ENCODE data around the gene HDAC7. TPM values are rescaled to one million over a fixed set of nuclear protein-coding genes. Genes with fewer than 3 reads are reported as not detected.

HDAC7 gene
- total RNA-seq, 2 experiments from 2014 or later: 218 to 232 TPM

DNA sequence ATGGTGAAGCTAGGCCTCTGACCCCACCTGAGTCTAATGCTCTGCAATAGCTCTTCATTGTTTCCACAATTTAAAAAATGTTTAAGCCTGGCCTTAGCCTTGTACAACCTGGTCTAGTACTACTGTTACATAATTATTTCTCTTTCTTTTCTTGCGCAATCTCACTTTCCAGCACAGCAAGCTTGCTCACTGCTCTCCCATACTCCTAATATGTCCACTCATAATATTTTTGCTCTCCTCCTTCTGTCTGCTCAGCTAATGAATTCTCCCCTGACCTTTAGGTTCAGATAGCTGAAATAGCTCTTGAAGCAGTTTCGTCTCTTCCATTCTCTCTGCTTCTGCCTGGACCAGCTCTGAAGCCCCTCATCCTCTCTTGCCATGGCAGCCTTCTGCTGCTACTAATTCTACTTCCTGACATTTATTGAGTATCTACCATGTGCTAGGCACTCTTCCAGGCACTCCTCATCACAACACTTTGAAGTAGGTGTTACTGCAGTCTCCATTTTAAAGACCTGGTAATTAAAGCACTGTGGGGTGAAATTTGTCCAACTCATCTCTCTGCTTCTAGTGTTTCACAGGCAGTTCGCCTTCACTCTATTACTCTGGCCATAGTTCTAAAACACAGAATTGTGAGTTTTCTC is 49.5 kb downstream of the HDAC7 start:
- Mint-ChIP-seq H3K9me3 (no peaks in the 10 kb centered on the region), H3K4me3 (no peak overlapping the region), H3K27me3 (peaks cover 17% of the 10 kb centered on the region), H3K4me1 (peaks cover 31% of the 10 kb centered on the region), H3K36me3 (ENCODE audit: low read depth) (no peaks in the 10 kb centered on the region), H3K27ac (no peak overlapping the region)
- no peak for DNase-seq
- CTCF ChIA-PET: interaction anchor here (1.1 to 7.2 kb wide), 6 partner anchors 9 to 52 kb away, joined by 3 to 124 read pairs (median 8); partner anchors contain the start of gene RAPGEF3
- POLR2A ChIA-PET: no interaction called here

DNA sequence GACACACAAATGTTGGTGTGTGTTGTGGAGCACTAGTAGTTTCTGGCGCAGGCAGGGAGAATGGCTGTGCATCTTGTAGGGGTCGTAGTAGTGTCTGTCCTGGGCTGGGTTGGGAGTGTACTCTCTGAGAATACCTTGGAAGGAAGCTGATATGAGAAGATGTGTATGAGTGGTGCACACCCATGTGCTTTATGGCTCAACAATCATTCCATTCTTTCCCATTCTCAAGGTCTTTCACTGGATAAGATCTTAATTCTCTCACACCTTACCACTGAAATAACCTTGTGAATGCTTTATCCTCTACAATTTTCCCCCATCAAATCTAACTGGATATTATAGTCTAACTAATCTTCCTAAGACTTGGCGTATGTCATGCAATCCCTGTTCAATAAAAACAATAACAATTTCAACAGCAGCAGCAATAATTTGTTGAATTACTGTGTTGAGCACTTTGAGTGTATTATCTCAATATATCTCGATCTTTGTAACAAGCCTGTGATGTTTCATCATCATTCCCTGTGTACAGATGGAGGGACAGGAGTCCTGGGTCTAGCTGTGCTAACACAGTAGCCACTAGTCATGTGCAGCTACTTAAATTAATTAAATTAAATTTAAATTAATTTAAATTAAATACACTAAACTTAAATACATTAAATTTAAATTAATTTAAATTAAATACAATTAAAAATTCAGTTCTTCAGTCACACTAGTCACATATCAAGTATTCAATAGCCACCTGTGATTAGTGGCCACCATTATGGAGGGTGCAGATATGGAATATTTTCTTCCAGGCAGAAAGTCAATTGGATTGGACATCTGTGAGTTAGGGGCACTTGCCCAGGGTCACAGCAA is 50.2 kb downstream of the HDAC7 start:
- Mint-ChIP-seq H3K36me3 (ENCODE audit: low read depth) (no peaks in the 10 kb centered on the region), H3K27ac (no peak overlapping the region), H3K9me3 (no peaks in the 10 kb centered on the region), H3K4me3 (no peak overlapping the region), H3K27me3 (peaks cover 17% of the 10 kb centered on the region), H3K4me1 (peaks cover 26% of the 10 kb centered on the region)
- ChIA-PET POLR2A (no interaction called here), CTCF (interaction anchor here (1.2 to 7.2 kb wide), 6 partner anchors 10 to 62 kb away, joined by 3 to 124 read pairs (median 22); partner anchors contain the start of gene RAPGEF3)
- no peak for DNase-seq

DNA sequence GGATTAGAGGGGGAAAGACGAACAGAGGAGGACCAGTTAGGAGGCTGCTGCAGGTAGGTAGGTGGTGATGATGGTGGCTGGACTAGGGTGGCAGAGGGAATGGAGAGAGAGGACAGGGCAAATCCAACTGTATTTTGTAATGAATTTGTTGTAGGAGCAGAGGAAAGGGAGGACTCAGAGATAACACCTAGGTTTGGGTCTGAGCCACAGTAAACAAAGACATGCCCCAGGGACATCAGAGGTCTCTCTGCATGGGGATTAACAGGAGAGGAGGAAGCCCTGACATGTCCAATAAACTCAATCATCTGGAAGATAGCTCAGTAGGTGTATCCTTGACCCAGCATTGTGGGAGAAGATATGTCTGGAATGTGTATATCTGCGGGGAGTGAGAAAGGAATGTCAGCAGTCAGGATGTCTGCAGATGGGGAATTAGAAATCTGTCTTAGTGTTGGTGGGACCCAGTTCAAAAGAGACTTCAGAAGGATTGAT is 51.3 kb downstream of the HDAC7 start:
- H3K4me1 Mint-ChIP-seq: peaks cover 18% of the 10 kb centered on the region
- H3K27ac Mint-ChIP-seq: no peak overlapping the region
- H3K4me3 Mint-ChIP-seq: no peak overlapping the region
- DNase-seq: no peak
- H3K36me3 Mint-ChIP-seq (ENCODE audit: low read depth): no peaks in the 10 kb centered on the region
- H3K9me3 Mint-ChIP-seq: no peaks in the 10 kb centered on the region
- POLR2A ChIA-PET: no interaction called here
- peaks cover 17% of the 10 kb centered on the region for H3K27me3 Mint-ChIP-seq
- CTCF ChIA-PET: interaction anchor here (0.7 to 7.2 kb wide), 14 partner anchors 10 to 101 kb away, joined by 3 to 124 read pairs (median 5); partner anchors contain the start of gene RAPGEF3

DNA sequence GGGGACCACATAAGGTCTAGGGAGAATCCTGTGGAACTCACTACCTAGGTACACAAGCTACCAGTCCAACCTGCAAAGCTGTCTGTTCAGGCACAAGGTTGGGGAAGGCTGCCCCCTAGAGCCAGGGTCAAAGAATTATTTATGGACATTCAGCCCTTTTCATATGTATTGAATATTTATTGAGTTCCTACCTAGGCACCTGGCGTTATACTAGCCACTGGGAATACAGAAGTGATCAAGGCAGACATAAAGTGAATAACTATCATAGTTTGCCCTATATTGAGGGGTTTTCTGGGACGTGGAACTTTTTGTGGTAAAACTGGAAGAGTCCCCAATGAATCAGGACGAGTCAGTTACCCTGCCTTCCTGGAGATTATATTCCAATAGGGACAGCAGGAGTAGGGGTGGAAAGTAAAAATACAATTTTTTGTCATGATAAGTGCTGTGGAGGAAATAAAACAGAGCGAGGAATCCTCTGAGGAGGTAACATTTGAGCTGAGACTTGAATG is 52.4 kb downstream of the HDAC7 start:
- H3K4me1 Mint-ChIP-seq: peaks cover 15% of the 10 kb centered on the region
- no peaks in the 10 kb centered on the region for H3K9me3 Mint-ChIP-seq
- ChIA-PET CTCF (interaction anchor here (0.6 to 7.2 kb wide), 31 partner anchors 9 to 942 kb away, joined by 3 to 124 read pairs (median 4); partner anchors contain the start of genes ENDOU and RAPGEF3), POLR2A (no interaction called here)
- no peaks in the 10 kb centered on the region for H3K36me3 Mint-ChIP-seq (ENCODE audit: low read depth)
- H3K27ac Mint-ChIP-seq: no peak overlapping the region
- no peak overlapping the region for H3K4me3 Mint-ChIP-seq
- peak; percentile 81 for DNase-seq
- peaks cover 13% of the 10 kb centered on the region for H3K27me3 Mint-ChIP-seq

DNA sequence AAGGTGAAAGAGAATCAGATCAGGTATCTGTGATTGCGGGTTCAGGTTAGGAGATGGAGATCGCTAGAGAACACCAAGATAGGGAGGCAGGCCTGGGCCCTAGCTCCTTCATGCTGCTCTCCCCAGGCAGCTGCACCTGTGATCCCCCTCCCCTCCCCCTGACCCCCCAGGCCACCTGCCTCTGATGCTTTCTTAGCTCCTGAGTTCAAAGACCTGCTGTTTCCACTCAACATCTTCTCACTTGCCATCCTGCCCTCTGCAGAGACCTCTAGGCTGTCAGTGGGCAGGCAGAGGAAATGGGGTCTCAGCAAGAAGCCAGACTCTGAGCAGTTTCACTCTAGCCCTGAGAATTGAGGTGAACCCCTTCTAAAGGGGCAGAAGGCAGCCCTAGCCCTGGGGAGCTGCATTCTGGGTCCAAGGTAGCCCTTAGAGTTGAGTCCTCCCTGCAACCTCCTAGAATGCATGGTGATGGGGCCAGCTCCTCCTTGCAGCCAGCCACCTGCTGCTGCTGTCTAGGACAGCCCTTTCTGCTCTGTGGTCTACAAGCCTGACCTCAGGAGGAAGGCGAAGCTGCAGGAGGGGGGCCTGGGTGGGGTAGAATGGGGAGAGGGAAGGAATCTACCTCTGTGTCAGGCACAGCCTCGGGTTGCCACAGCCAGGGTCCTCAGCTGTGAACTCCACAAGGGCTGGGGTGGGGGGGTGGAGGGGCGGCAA is 53.0 kb downstream of the HDAC7 start:
- no peak for DNase-seq
- H3K27me3 Mint-ChIP-seq: peaks cover 9% of the 10 kb centered on the region
- no peaks in the 10 kb centered on the region for H3K9me3 Mint-ChIP-seq
- H3K36me3 Mint-ChIP-seq (ENCODE audit: low read depth): no peaks in the 10 kb centered on the region
- peaks cover 15% of the 10 kb centered on the region for H3K4me1 Mint-ChIP-seq
- no peak overlapping the region for H3K27ac Mint-ChIP-seq
- no peak overlapping the region for H3K4me3 Mint-ChIP-seq
- CTCF ChIA-PET: interaction anchor here (0.6 to 7.2 kb wide), 29 partner anchors 8 to 943 kb away, joined by 3 to 124 read pairs (median 4); partner anchors contain the start of genes ASB8, ENDOU and RAPGEF3
- POLR2A ChIA-PET: interaction anchor here (0.6 kb wide), 1 partner anchor 32 kb away, joined by 3 read pairs; no protein-coding TSS in a partner anchor

DNA sequence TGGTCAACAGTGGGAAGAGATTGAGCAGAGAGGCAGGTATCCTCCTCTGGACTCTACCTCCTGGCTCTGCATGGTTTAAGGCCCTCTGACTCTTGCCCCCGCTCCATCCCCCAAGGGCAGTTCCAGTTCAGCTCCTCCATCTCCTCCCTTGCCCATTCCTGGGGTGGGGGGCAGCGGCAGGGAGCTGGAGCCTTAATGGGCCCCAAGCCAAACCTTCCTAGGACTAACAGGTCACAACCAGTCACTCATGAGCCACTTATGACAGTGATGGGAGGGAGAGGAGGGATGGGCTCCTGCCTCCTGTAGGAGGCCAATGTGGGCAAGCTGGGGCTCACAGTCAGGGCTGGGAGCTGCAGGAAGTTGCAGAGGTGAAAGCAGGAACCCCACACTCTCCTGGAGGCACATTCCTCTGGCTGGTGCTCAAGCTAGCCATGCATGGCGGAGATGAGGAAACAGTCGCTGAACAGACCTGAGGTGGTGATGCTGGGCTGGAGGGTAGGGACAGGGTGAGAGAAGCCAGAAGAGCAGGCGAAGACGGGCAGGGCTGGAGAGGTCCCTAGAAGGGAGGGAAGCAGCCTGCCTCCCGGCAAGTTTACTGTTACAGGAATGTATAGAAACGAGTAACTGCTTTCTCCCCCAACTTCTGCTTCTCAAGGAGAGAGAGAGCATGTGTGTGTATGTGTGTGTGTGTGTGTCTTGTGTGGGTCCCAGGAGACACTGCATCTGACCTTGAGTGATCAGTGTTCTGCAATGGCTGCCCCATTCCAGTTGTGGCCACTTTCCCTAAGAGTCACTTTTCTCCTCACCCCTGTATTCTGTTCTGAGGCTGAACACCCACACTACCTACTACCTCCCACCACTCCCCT is 56.0 kb downstream of the HDAC7 start:
- Mint-ChIP-seq H3K27me3 (peaks cover 12% of the 10 kb centered on the region), H3K4me1 (peaks cover 22% of the 10 kb centered on the region), H3K27ac (no peak overlapping the region), H3K9me3 (no peaks in the 10 kb centered on the region), H3K36me3 (ENCODE audit: low read depth) (no peaks in the 10 kb centered on the region), H3K4me3 (no peak overlapping the region)
- POLR2A ChIA-PET: no interaction called here
- CTCF ChIA-PET: interaction anchor here (0.6 to 10.5 kb wide), 5 partner anchors 19 to 421 kb away, joined by 3 to 162 read pairs (median 3); no protein-coding TSS in a partner anchor
- DNase-seq: no peak

DNA sequence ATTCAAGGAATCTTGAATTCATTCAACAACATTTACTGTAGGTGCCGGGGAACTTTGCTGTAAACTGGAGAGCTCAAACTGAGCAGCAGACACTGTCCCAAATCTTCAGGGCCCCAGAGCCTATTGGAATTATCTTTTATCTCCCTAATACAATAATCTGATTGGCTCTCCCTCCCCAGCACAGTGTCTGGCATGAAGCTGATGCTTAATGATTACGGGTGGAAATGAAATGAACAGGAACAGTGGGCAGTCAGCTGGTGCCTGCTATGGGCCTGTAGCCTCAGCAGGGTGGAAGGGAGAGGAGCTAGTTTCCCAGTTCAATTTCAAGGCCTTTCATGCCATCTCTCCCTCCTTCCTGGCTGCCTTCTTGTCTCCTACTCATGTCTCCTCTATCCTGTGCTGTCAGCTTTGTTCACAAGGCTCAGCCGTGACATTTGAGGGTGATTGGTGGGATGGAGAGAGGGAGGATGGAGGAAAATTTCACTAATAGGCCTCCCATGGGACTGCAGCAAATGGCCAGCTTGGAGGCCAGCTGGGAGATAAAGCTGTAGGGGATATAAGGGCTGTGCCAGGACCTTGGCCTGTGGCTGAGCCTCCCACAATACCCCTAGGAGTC is 56.7 kb downstream of the HDAC7 start:
- ChIA-PET CTCF (interaction anchor here (0.6 to 10.5 kb wide), 8 partner anchors 10 to 422 kb away, joined by 3 to 162 read pairs (median 3); partner anchors contain the start of gene ENDOU), POLR2A (no interaction called here)
- Mint-ChIP-seq H3K4me3 (no peak overlapping the region), H3K27me3 (peaks cover 12% of the 10 kb centered on the region), H3K9me3 (no peaks in the 10 kb centered on the region), H3K36me3 (ENCODE audit: low read depth) (no peaks in the 10 kb centered on the region), H3K27ac (no peak overlapping the region), H3K4me1 (peaks cover 27% of the 10 kb centered on the region)
- DNase-seq: no peak

DNA sequence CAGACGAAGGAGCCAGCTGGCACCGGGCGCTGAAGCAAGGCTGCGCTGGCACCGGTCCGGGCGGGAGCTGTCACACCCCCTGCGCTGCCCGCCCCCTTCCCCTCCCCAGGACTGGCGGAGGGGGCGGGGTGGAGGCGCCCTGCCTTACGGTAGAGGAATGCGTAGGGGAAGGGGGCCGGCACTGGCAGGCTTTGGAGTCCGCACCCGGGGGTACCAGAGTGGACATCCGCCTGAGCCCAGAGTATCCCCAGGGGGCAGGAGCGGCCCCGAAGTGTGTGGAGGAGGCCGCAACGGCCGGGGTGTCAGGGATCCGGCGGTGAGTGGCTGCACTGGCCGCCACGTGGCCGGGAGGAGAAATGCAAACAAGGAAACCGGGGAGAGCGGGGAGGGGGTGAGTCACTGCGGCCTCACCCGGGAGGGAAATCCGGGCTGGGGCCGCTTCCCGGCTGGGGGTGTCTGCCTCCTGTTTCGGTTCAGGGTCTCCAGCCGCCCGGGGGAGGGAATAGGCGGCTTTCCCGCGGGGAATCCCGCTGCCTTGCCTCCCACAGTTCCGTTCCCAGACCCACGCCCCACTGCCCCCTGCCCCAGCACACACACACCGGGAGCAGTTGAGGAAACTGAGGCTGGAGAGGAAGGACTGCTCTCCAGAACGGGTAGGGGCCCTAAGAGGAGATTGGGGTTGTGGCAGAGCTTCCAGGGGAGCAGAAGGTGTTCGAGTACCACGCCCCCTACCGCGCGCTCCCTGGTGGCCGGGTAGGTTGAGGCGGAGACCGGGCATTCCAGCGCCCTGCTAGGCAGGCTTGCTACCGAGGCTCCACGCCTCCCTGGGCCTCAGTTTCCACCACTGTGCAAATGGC is 60.6 kb downstream of the HDAC7 start, which contains the start of gene RAPGEF3:
TSS of gene RAPGEF3 (minus strand) at position 47 of the 857 bp plus-strand sequence. CDS start 324 bp downstream, outside the sequence.
- H3K4me1 Mint-ChIP-seq: peaks cover 28% of the 10 kb centered on the region
- ChIA-PET POLR2A (no interaction called here), CTCF (interaction anchor here (0.9 to 10.5 kb wide), 11 partner anchors 8 to 190 kb away, joined by 3 to 162 read pairs (median 5); no protein-coding TSS in a partner anchor)
- H3K27ac Mint-ChIP-seq: no peak within 1 kb of the TSS
- H3K36me3 Mint-ChIP-seq (ENCODE audit: low read depth): no peaks in the 10 kb centered on the region
- peak within 1 kb of the TSS; percentile 72 for H3K4me3 Mint-ChIP-seq
- peaks cover 4% of the 10 kb centered on the region for H3K27me3 Mint-ChIP-seq
- H3K9me3 Mint-ChIP-seq: no peaks in the 10 kb centered on the region
- DNase-seq: peak; percentile 71

DNA sequence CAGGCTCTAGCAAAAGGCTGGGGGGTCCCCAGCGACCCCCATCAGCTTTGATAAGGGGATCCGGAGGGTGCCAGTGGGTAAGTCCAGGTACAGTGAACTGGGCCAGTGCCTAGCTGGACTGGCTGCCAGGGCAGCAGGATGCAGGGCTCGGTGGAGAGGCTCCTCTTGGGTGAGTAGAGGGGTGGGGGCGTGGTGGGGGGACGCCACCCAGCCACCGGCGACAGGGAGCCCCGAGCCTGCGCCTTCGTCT is 61.2 kb downstream of the HDAC7 start:
- ChIA-PET POLR2A (no interaction called here), CTCF (interaction anchor here (1.0 to 10.5 kb wide), 12 partner anchors 9 to 190 kb away, joined by 3 to 162 read pairs (median 4); no protein-coding TSS in a partner anchor)
- Mint-ChIP-seq H3K27ac (no peak overlapping the region), H3K4me3 (peak overlapping the region; percentile 52), H3K4me1 (peaks cover 28% of the 10 kb centered on the region), H3K27me3 (peaks cover 4% of the 10 kb centered on the region), H3K36me3 (ENCODE audit: low read depth) (no peaks in the 10 kb centered on the region), H3K9me3 (no peaks in the 10 kb centered on the region)
- no peak for DNase-seq

DNA sequence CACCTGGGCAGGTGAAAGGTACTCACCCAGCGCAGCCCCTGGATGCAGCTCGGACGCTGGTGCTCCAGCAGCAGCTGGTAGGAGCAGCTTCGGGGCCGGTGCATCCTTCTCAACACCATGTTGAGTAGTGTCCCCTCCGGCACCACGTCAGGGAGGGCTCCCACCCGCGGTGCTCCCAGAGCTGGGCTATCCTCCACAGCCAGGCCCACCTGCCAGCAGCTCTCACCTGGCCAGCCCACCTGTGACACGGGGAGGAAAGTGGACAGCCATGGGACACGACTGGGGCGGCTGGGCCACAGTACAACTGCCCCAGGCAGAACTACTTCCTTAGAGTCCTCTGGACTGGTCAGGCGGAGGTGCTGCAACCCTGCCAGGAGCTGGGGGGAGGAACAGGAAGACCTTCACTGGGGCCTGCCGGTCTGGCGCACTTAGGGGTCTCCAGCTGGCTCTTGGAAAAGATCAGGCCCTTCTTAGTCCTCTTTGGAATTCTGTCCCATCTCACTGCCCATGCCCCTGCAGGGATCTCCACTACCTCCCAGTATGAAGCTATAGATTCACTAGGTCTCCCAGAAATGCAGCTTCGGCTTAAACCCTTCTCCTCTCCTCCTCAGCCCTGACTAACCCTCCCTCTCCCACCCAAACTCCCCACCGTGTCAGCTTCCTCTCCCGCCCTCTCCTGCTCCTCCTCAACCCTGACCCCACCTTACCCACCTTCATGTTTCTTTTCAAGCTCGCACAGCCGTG is 61.7 kb downstream of the HDAC7 start:
- H3K27ac Mint-ChIP-seq: no peak overlapping the region
- peak overlapping the region; percentile 52 for H3K4me3 Mint-ChIP-seq
- H3K36me3 Mint-ChIP-seq (ENCODE audit: low read depth): no peaks in the 10 kb centered on the region
- peaks cover 4% of the 10 kb centered on the region for H3K27me3 Mint-ChIP-seq
- H3K4me1 Mint-ChIP-seq: peaks cover 29% of the 10 kb centered on the region
- ChIA-PET CTCF (interaction anchor here (0.7 to 10.5 kb wide), 17 partner anchors 9 to 191 kb away, joined by 3 to 162 read pairs (median 4); no protein-coding TSS in a partner anchor), POLR2A (no interaction called here)
- DNase-seq: no peak
- H3K9me3 Mint-ChIP-seq: no peaks in the 10 kb centered on the region
